ENCODE results near the gene MRPS18A.

The MRPS18A gene

GRCh38 chr6:43647613-43648012, 40.0 kb downstream of the MRPS18A start:
- no peak for DNase-seq (ENCODE audit: extremely low spot score)
- TF ChIP-seq SP1 (IDR thresholded peaks at IDR 0.05) (no peak), ARNT (IDR thresholded peaks at IDR 0.05) (no peak), ELF4 (IDR thresholded peaks at IDR 0.05) (no peak), CTBP1 (IDR thresholded peaks at IDR 0.05; ENCODE audit: borderline replicate concordance) (no peak)
- ChIA-PET CTCF (interaction anchor here (1.0 kb wide), 1 partner anchor 21 kb away, joined by 3 read pairs; no protein-coding TSS in a partner anchor), POLR2A (interaction anchor here (0.6 to 5.3 kb wide), 4 partner anchors 12 to 58 kb away, joined by 3 to 44 read pairs (median 6); partner anchors contain the start of genes GTPBP2 and MAD2L1BP)

GRCh38 chr6:43645613-43645964, 42.0 kb downstream of the MRPS18A start:
- ChIA-PET CTCF (interaction anchor here (1.4 kb wide), 1 partner anchor 22 kb away, joined by 3 read pairs; no protein-coding TSS in a partner anchor), POLR2A (interaction anchor here (2.9 to 5.3 kb wide), 2 partner anchors 10 to 16 kb away, joined by 18 to 44 read pairs; partner anchors contain the start of genes GTPBP2 and MAD2L1BP)
- no peak for DNase-seq (ENCODE audit: extremely low spot score)
- TF ChIP-seq LEF1 (IDR thresholded peaks at IDR 0.05; ENCODE audit: borderline replicate concordance) (no peak), SUZ12 (IDR thresholded peaks at IDR 0.05) (no peak), HDGF (IDR thresholded peaks at IDR 0.05; ENCODE audit: borderline replicate concordance) (no peak), L3MBTL2 (conservative IDR thresholded peaks at IDR 0.05) (no peak), ZNF384 (IDR thresholded peaks at IDR 0.05) (no peak), ELF4 (IDR thresholded peaks at IDR 0.05) (no peak), FOXK2 (IDR thresholded peaks at IDR 0.05) (no peak), PKNOX1 (IDR thresholded peaks at IDR 0.05) (no peak), CTBP1 (IDR thresholded peaks at IDR 0.05; ENCODE audit: borderline replicate concordance) (no peak), BHLHE40 (IDR thresholded peaks at IDR 0.05; ENCODE audit: borderline replicate concordance) (no peak), SP1 (IDR thresholded peaks at IDR 0.05) (no peak), FOXA1 (IDR thresholded peaks at IDR 0.05) (no peak), ARNT (IDR thresholded peaks at IDR 0.05) (no peak), TARDBP (IDR thresholded peaks at IDR 0.05) (no peak), FOXM1 (IDR thresholded peaks at IDR 0.05; ENCODE audit: borderline replicate concordance) (no peak), NFRKB (IDR thresholded peaks at IDR 0.05) (no peak)

- POLR2A ChIA-PET = interaction anchor here (1.0 to 5.3 kb wide), 3 partner anchors 9 to 16 kb away, joined by 3 to 44 read pairs (median 18); partner anchors contain the start of genes GTPBP2 and MAD2L1BP
- TF ChIP-seq LEF1 (IDR thresholded peaks at IDR 0.05; ENCODE audit: borderline replicate concordance) = no peak
- TF ChIP-seq ELF4 (IDR thresholded peaks at IDR 0.05) = no peak
- no peak for TF ChIP-seq FOXK2 (IDR thresholded peaks at IDR 0.05)
- no peak for TF ChIP-seq NFRKB (IDR thresholded peaks at IDR 0.05)
- TF ChIP-seq SUZ12 (IDR thresholded peaks at IDR 0.05) = no peak
- no peak for DNase-seq (ENCODE audit: extremely low spot score)
- CTCF ChIA-PET = interaction anchor here (1.4 kb wide), 1 partner anchor 22 kb away, joined by 3 read pairs; no protein-coding TSS in a partner anchor
Observed at GRCh38 chr6:43644940-43645612, 42.5 kb downstream of the MRPS18A start, which contains the start of gene RSPH9. RSPH9 (plus strand) TSS chr6:43645036; CDS start chr6:43645099, 63 bp downstream.

- no peak for TF ChIP-seq ARNT (IDR thresholded peaks at IDR 0.05)
- no peak for TF ChIP-seq SP1 (IDR thresholded peaks at IDR 0.05)
- TF ChIP-seq LEF1 (IDR thresholded peaks at IDR 0.05; ENCODE audit: borderline replicate concordance) = no peak
- no peak for TF ChIP-seq L3MBTL2 (conservative IDR thresholded peaks at IDR 0.05)
- no peak for TF ChIP-seq HDGF (IDR thresholded peaks at IDR 0.05; ENCODE audit: borderline replicate concordance)
- no peak for TF ChIP-seq PKNOX1 (IDR thresholded peaks at IDR 0.05)
- TF ChIP-seq FOXM1 (IDR thresholded peaks at IDR 0.05; ENCODE audit: borderline replicate concordance) = no peak
- no peak for TF ChIP-seq ZNF384 (IDR thresholded peaks at IDR 0.05)
- TF ChIP-seq FOXK2 (IDR thresholded peaks at IDR 0.05) = no peak
- no peak for TF ChIP-seq TARDBP (IDR thresholded peaks at IDR 0.05)
- no peak for TF ChIP-seq CTBP1 (IDR thresholded peaks at IDR 0.05; ENCODE audit: borderline replicate concordance)
- TF ChIP-seq FOXA1 (IDR thresholded peaks at IDR 0.05) = no peak
- no peak for TF ChIP-seq SUZ12 (IDR thresholded peaks at IDR 0.05)
- TF ChIP-seq ELF4 (IDR thresholded peaks at IDR 0.05) = no peak
- no peak for TF ChIP-seq BHLHE40 (IDR thresholded peaks at IDR 0.05; ENCODE audit: borderline replicate concordance)
- TF ChIP-seq NFRKB (IDR thresholded peaks at IDR 0.05) = no peak
- CTCF ChIA-PET = no interaction called here
- DNase-seq (ENCODE audit: extremely low spot score) = no peak
- POLR2A ChIA-PET = interaction anchor here (3.9 kb wide), 1 partner anchor 11 kb away, joined by 21 read pairs; the partner anchor contains the start of gene GTPBP2
Observed at GRCh38 chr6:43639984-43640800, 47.4 kb downstream of the MRPS18A start.

GRCh38 chr6:43636308-43636659, 51.3 kb downstream of the MRPS18A start:
- no peak for DNase-seq (ENCODE audit: extremely low spot score)
- TF ChIP-seq PKNOX1 (IDR thresholded peaks at IDR 0.05) (no peak), FOXK2 (IDR thresholded peaks at IDR 0.05) (no peak), L3MBTL2 (conservative IDR thresholded peaks at IDR 0.05) (no peak), CTBP1 (IDR thresholded peaks at IDR 0.05; ENCODE audit: borderline replicate concordance) (no peak), ELF4 (IDR thresholded peaks at IDR 0.05) (no peak), ZNF384 (IDR thresholded peaks at IDR 0.05) (no peak), SUZ12 (IDR thresholded peaks at IDR 0.05) (no peak), FOXM1 (IDR thresholded peaks at IDR 0.05; ENCODE audit: borderline replicate concordance) (no peak), HDGF (IDR thresholded peaks at IDR 0.05; ENCODE audit: borderline replicate concordance) (no peak), TARDBP (IDR thresholded peaks at IDR 0.05) (no peak), NFRKB (IDR thresholded peaks at IDR 0.05) (no peak), SP1 (IDR thresholded peaks at IDR 0.05) (no peak), BHLHE40 (IDR thresholded peaks at IDR 0.05; ENCODE audit: borderline replicate concordance) (no peak), FOXA1 (IDR thresholded peaks at IDR 0.05) (no peak), ARNT (IDR thresholded peaks at IDR 0.05) (no peak), LEF1 (IDR thresholded peaks at IDR 0.05; ENCODE audit: borderline replicate concordance) (no peak)
- CTCF ChIA-PET = no interaction called here
- POLR2A ChIA-PET = interaction anchor here (1.0 to 2.4 kb wide), 5 partner anchors 9 to 60 kb away, joined by 3 to 44 read pairs (median 10); partner anchors contain the start of genes POLH, RSPH9 and XPO5

Data from HEK293T (cell line).